ENCODE results near the gene MLLT10.

DNA sequence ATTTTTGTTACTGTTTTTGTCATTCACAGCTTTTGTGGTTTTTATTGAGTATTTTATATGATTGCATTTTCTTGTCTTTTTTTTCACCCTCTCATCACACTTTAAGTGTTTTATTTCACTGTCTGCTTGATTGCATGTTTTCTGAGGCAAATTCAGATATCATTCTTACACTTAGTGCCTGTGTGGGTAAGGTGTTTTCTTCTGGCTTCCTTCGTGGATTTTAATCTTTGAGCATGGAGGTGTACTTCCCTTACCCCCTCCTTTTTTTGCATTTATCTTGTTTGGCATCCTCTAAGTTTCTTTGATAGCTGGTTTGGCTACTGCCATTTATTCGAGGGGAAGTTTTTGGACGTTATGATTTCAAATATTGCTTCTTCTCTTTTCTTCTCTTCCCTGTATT is 127.9 kb downstream of the MLLT10 start:
- TF ChIP-seq POLR2AphosphoS5 (IDR thresholded peaks at IDR 0.05; ENCODE audit: borderline replicate concordance, low read depth, low read length) (no peak), EZH2 (IDR thresholded peaks at IDR 0.05) (no peak), FOXP2 (optimal IDR thresholded peaks at IDR 0.05; ENCODE audit: control extremely low read depth, extremely low read length, insufficient read depth) (no peak)
